ENCODE data around the gene UBE2E2.
"Not testable (repeated sequence)": the region's sequence is repeated elsewhere in the genome, so short reads cannot be mapped to it uniquely, and the experiment has no call there.

The UBE2E2 gene

GRCh38 chr3:23320586-23321570, 117.8 kb downstream of the UBE2E2 start:
- DNase-seq (ENCODE audit: low read depth in 2 of 3, low spot score in 1 of 3): no peak

GRCh38 chr3:23324745-23325144, 121.6 kb downstream of the UBE2E2 start:
- no peak for DNase-seq (ENCODE audit: low read depth in 2 of 3, low spot score in 1 of 3)

DNA sequence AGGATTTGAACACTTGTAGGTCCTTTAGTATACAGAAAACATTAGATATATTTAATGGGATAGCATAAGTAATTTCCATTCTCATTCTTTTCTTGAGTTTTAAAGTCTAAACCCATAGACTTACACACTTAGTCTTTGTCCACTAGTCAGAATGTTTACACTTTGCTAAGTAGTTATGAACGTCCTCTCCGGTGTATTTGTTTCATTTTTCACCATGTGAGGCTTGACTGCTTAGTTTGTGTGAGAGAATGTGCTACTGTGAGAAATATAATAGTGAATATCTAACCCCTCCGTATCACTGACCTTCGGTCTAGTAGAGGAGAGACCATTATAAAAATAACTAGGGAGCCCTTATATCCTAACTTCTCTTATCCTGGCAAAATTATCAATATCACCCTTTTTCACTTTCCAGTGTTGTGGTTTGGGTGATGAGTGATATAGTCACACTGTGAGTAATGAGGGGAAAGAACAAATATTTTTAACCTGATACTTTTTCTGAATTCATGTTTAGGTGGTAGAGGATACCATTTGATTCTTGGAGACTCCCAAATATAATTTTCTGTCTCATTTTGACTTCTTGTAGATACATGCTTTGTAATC, 122.4 kb downstream of the UBE2E2 start:
- DNase-seq (ENCODE audit: low read depth in 2 of 3, low spot score in 1 of 3): no peak

- no peak for DNase-seq (ENCODE audit: low read depth in 2 of 3, low spot score in 1 of 3)
These were observed 126.5 kb downstream of the UBE2E2 start for GRCh38 chr3:23329471-23330105.

- no peak for DNase-seq (ENCODE audit: low read depth in 2 of 3, low spot score in 1 of 3)
These were observed 127.4 kb downstream of the UBE2E2 start for GRCh38 chr3:23330568-23330967.

DNA sequence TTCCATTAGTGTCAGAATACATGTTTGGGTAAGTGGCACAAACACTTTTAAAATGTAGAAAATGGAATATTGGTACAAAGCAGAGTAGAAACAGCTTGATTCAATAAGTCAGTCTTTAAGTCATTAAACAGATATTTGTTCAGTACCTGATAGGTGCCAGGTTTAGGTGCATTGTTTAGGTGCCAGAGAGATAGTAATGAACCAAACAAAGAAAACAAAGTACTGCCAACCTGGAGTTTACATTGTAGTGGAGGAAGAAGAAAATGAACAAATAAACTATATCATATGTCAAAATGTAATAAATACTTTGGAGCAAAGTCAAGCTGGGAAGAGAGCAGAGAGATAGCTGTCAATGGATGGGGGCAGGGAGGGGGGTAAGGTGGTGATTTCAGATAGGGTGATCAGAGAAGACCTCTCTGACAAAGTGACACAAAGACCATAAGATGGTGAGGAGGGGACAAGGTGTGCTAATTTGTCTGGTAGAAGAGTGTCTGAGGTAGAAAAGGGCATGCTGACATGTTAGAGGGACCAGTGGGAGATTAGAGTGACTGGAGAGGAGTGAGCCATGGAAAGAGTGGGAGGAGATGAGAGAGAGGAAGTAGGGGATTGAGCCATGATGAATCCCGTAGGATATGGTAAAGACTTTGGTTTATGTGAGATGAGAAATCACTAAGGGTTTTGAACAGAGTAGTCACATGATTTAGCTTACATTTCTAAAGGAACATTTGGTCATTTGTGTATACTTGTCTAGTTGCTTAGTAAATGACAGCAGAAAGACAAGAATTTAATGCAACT, 128.2 kb downstream of the UBE2E2 start:
- DNase-seq (ENCODE audit: low read depth in 2 of 3, low spot score in 1 of 3): no peak

DNA sequence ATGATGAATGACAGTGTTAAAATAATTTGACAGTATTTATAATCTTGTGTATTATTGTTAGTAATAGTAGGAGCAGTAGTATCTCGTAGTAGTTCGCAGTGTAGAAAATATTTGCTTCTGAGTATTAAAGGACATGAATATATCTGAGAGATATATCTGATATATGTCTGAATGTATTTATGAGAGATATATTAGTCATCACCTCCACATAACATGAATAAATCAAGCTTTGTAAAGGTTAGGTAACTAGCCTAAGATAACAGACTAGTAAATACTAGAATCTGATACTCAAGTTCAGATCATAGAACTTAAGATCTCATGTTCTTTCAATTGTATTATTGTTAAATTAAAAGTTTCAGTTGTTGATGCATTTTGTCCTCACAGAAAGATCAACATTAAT, 130.5 kb downstream of the UBE2E2 start:
- no peak for DNase-seq (ENCODE audit: low read depth in 2 of 3, low spot score in 1 of 3)

GRCh38 chr3:23336853-23337252, 133.7 kb downstream of the UBE2E2 start:
- DNase-seq (ENCODE audit: low read depth in 2 of 3, low spot score in 1 of 3): not testable (repeated sequence)

- DNase-seq (ENCODE audit: low read depth in 2 of 3, low spot score in 1 of 3): no peak
These were observed 138.2 kb downstream of the UBE2E2 start for GRCh38 chr3:23341147-23341838.

GRCh38 chr3:23342343-23342742, 139.2 kb downstream of the UBE2E2 start:
- no peak for DNase-seq (ENCODE audit: low read depth in 2 of 3, low spot score in 1 of 3)

GRCh38 chr3:23343509-23343908, 140.4 kb downstream of the UBE2E2 start:
- DNase-seq (ENCODE audit: low read depth in 2 of 3, low spot score in 1 of 3): no peak

DNA sequence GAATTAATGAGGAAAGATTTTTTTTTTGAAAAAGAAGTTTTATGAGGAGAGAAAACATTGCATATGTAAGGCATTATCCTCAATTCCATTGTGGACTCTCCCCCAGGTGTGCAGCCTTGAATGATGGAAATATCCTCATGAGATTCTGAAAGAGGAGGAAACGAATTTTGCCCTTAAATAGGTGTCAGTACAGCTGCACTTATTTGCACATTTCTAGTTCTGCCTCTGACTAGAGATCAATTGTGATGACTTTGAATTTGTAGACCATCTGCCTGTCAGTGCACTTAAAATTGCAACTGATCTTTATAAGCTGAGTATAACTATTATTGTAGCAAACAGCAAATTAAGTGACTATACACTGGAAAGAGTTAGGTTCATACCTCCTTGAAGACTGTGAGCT, 141.8 kb downstream of the UBE2E2 start:
- DNase-seq (ENCODE audit: low read depth in 2 of 3, low spot score in 1 of 3): no peak

- not testable (repeated sequence) for DNase-seq (ENCODE audit: low read depth in 2 of 3, low spot score in 1 of 3)
These were observed 146.3 kb downstream of the UBE2E2 start for GRCh38 chr3:23349444-23349843.

GRCh38 chr3:23356169-23356568, 153.0 kb downstream of the UBE2E2 start:
- DNase-seq (ENCODE audit: low read depth in 2 of 3, low spot score in 1 of 3): no peak

DNA sequence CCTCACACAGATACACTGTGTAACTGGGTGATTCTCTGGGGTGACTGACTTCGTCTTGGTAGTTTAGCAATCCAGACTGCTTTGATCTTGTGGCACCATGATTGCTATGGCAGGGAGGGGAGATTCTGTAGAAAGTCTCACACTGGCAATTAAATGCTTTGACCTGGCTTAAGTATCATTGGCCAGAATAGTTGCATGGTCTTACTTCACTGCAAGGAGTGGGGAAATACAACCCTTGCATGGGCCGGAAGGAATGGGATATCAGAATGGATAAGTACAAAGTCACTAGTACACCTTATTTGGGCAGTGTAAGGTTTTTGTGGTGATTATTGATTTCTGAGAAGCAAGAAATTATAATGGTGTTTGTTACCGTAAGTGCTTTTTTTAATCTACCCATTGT, 153.8 kb downstream of the UBE2E2 start:
- DNase-seq (ENCODE audit: low read depth in 2 of 3, low spot score in 1 of 3): no peak

DNA sequence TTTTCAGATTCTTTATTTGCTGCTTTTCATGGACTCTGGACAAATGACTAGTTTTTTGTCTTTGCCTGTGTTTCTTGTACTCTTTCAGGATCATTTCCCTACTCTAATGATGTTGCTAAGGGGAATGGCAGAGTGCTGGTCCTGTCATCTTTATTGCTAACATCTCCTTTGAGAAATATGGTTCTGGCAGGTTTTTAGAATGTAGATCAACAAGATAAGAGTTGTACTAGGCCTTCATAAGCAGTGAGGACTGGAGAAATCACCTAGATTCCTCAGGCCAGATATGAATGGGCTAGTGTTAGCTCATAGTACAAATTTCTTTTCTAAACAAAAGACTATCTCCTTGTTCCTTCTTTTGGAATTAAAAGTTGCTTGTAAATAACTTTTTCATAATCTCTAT, 156.0 kb downstream of the UBE2E2 start:
- no peak for DNase-seq (ENCODE audit: low read depth in 2 of 3, low spot score in 1 of 3)

DNA sequence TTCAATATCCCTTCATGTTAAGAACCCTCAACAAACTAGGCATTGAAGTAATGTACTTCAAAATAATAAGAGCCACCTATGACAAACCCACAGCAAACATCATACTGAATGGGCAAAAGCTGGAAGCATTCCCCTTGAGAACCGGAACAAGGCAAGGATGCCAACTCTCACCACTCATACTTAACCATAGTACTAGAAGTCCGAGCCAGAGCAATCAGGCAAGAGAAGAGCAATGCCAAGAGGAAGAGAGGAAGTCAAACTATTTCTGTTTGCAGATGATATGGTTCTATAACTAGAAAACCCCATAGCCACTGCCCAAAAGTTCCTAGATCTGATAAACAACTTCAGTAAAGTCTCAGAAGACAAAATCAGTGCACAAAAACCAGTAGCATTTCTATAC, 161.9 kb downstream of the UBE2E2 start:
- DNase-seq (ENCODE audit: low read depth in 2 of 3, low spot score in 1 of 3): no peak

- no peak for DNase-seq (ENCODE audit: low read depth in 2 of 3, low spot score in 1 of 3)
These were observed 165.6 kb downstream of the UBE2E2 start for GRCh38 chr3:23368731-23369130.

DNA sequence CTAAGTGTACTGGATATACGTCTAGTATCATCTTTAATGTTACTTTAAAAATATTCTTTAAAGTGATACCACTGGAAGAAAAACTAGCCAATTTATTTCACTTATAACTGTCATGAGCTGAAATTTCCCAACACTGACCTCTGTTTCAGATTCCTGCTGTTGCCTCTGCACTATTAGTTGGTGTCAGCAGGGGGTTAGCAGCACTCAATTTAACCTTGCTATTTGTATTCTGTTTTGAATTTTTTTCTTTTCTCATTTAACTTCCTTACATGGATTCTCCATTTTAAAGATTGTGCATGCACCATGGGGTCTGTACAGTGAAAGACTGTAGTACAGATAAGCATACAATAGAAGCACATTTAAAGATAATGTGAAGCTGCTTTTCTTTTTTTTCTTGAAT, 169.2 kb downstream of the UBE2E2 start:
- DNase-seq (ENCODE audit: low read depth in 2 of 3, low spot score in 1 of 3): no peak

- no peak for DNase-seq (ENCODE audit: low read depth in 2 of 3, low spot score in 1 of 3)
These were observed 173.6 kb downstream of the UBE2E2 start for GRCh38 chr3:23376516-23377248.

Data from stimulated activated CD4-positive, alpha-beta T cell treated with anti-CD3 and anti-CD28 coated beads, Interleukin-12 subunit alpha, Interleukin-12 subunit beta, amount 100 ng/mL, for 48 hours (primary cell).